Left lung (tissue), 10 donors: Measurements from ENCODE around the gene UACA. TPM values are rescaled to one million over a fixed set of nuclear protein-coding genes. Genes with fewer than 3 reads are reported as not detected.
A peak's percentile ranks its signal among the peaks of the same experiment; 100 is the strongest.

ENCODE experiments used
- ATAC-seq: fragments of 200-7000 bp; cut with Tn5 transposase; one replicate; pipeline ENCODE4 v1.9.1; 2020; ENCODE audit warnings: moderate library complexity
- DNase-seq, 4 donors: peaks; one replicate each; pipeline ENCODE4 v3.0.0-alpha.2; 2013 to 2020
- H3K27ac ChIP-seq, 2 donors: fragments of 200-600 bp; sonication (generic) in 1 of 2; one replicate each; pipeline versions ENCODE4 v1.5.0 to v1.8.0; 2020 to 2021
- H3K27me3 ChIP-seq, 2 donors: fragments of 200-600 bp; sonication (generic) in 1 of 2; one replicate each; pipeline versions ENCODE4 v1.5.0 to v1.8.0; 2020 to 2021
- H3K36me3 ChIP-seq, 2 donors: fragments of 200-600 bp; sonication (generic) in 1 of 2; one replicate each; pipeline versions ENCODE4 v1.5.0 to v1.8.0; 2020 to 2021
- H3K4me1 ChIP-seq, 2 donors: fragments of 200-600 bp; one replicate each; pipeline ENCODE4 v1.8.0; 2021
- H3K4me3 ChIP-seq, 2 donors: fragments of 200-600 bp; sonication (generic) in 1 of 2; one replicate each; pipeline versions ENCODE4 v1.5.0 to v1.8.0; 2020 to 2021; ENCODE audit warnings: mild to moderate bottlenecking in 1 of 2
- H3K9me3 ChIP-seq, 2 donors: fragments of 200-600 bp; sonication (generic) in 1 of 2; one replicate each; pipeline versions ENCODE4 v1.5.0 to v1.8.0; 2020 to 2021
- CTCF ChIP-seq, 2 donors: fragments of 200-600 bp; sonication (generic) in 1 of 2; IDR thresholded peaks; one replicate each; pipeline versions ENCODE4 v1.5.0 to v1.8.0; 2021; ENCODE audit warnings: antibody characterized with exemption in 2 of 2
- intact Hi-C, 2 donors: fragments of 100-400 bp; cut with DNase I; formaldehyde crosslinking; loops; one replicate each; pipeline versions ENCODE4 v1.11.2 to v1.14.2; 2022
- polyA plus RNA-seq, 6 donors: library from polyadenylated mRNA; unstranded; fragments of 120-200 nt; gene quantifications; one replicate each; pipeline ENCODE4 v1.2.1, GENCODE V29; 2013; ENCODE audit not compliant: insufficient read length in 6 of 6
- total RNA-seq, 2 donors: library from RNA; stranded (reverse); fragmentation: NEBNext Ultra II Directional; extraction: Animal tissue kit (Norgen Biotek cat#: 25700); gene quantifications; one replicate each; pipeline ENCODE4 v1.2.1, GENCODE V29; 2021
- donor health status: DM: no; HTN: yes; CAD: no.
- donor health status: DM: no; HTN: no; CAD: no.

UACA gene
- total and polyA plus RNA-seq, 8 donors, result 43.2 to 133 (median 121) TPM

DNA sequence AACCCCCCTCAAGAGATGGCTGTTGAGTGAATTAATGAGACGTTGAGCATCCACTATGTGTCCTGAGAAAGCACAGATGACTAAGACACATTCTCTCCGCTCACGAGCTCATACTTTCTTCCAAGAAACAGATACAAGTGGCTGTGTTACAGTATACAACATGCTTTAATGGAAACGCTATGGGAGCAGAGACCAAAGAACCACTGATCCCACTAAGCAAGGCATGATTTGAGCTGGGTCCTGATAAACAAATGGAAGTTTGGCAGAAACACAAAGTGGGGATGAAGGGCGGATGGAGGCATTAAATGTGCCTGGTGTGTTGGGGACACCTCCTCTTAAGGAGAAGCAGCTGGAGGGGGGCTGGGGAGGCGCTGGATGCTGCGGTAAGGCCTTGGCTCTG, 129.4 kb downstream of the UACA start:
- H3K9me3 ChIP-seq, result no peaks in the 10 kb centered on the region
- ATAC-seq (no peak), DNase-seq (no peak)
- H3K4me1 ChIP-seq, result peaks cover 0 to 5% of the 10 kb centered on the region in 2 donors
- no peak for TF ChIP-seq CTCF (IDR thresholded peaks at IDR 0.05)
- no peaks in the 10 kb centered on the region for H3K36me3 ChIP-seq
- no peaks in the 10 kb centered on the region for H3K27me3 ChIP-seq
- H3K27ac ChIP-seq, result no peak overlapping the region
- H3K4me3 ChIP-seq, result no peak overlapping the region
- intact Hi-C loops, result no loop called here

DNA sequence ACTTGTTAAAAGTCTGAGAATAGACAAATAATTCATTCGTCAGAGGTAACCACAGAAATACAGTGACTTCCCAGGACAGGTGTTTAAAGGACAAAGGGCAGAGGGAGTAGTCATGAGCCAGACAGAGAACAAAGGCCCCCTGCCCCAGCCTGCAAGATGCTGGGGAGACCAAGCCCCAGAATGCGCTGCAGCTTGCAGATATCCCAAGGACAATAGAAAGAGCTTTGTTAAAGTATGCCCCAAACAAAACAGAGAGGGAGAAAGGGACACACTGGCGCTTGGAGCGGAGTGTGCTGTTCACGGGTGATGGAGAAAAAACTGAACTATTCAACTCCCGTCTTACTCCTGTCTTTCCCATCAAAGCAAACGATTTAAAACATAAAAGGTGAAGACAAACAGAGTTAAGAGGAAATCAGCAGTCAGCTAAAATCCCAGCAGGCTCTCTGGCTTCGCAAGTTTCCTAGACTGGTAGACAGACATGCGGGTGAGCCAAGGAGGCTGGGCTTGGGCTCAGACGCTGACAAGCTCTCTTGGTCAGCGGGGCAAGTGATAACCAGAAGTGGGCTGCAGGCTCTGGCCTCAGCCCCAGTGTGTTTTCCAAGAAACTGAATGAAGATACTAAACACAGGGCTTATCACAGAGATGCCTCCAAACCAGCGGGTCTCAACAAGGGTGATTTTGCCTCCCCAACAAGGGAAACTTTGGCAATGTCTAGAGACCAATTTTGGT, 130.1 kb downstream of the UACA start:
- Histone ChIP-seq H3K4me3 (no peak overlapping the region), H3K36me3 (no peaks in the 10 kb centered on the region), H3K4me1 (peaks cover 0 to 5% of the 10 kb centered on the region in 2 donors), H3K27me3 (no peaks in the 10 kb centered on the region), H3K27ac (no peak overlapping the region), H3K9me3 (no peaks in the 10 kb centered on the region)
- intact Hi-C loops, result no loop called here
- TF ChIP-seq CTCF (IDR thresholded peaks at IDR 0.05), result no peak
- ATAC-seq (no peak), DNase-seq (peak in 1 of 4 donors; percentile 22)

DNA sequence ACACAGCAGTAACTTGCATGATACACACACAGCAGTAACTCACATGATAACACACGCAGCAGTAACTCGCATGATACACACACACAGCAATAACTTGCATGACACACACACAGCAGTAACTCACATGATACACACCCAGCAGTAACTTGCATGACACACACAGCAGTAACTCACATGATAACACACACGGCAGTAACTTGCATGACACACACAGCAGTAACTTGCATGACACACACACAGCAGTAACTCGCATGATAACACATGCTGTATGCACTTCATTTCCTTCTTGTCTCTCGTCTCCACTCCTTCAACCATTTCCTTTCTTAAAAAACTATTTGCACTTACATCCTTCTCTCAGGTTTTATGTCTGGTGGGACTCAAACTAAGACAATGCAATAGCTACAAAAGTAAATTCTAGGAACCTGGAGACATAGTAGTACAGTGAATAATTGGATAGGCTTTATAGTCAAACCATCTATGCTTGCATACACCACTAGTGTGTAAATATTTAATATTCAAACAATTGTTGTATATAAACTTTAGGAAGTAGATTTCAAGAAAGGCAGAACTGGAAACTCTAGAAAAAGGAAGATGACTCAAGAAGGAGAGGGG, 130.8 kb downstream of the UACA start:
- H3K4me3 ChIP-seq, result no peak overlapping the region
- no peak for DNase-seq
- H3K27ac ChIP-seq, result no peak overlapping the region
- no peak for TF ChIP-seq CTCF (IDR thresholded peaks at IDR 0.05)
- H3K27me3 ChIP-seq, result no peaks in the 10 kb centered on the region
- ATAC-seq, result no peak
- H3K4me1 ChIP-seq, result peaks cover 0 to 5% of the 10 kb centered on the region in 2 donors
- H3K36me3 ChIP-seq, result no peaks in the 10 kb centered on the region
- no peaks in the 10 kb centered on the region for H3K9me3 ChIP-seq
- intact Hi-C loops, result no loop called here

DNA sequence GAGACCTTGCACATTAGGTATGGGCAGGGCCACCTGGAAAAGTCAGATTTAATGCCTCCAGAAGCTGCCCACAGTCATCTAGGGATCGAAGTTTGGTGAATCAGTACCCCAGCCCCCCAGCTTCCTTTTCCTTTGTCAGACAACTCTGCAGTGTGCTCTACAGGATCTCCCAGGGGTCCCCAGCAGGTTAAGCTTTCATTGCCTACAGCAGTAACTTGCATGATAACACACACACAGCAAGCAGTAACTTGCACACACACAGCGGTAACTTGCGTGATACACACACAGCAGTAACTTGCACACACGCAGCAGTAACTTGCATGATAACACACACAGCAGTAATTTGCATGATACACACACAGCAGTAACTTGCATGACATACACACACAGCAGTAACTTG, 131.3 kb downstream of the UACA start:
- intact Hi-C loops, result no loop called here
- DNase-seq (no peak), ATAC-seq (no peak)
- no peak overlapping the region for H3K27ac ChIP-seq
- no peaks in the 10 kb centered on the region for H3K36me3 ChIP-seq
- no peak overlapping the region for H3K4me3 ChIP-seq
- TF ChIP-seq CTCF (IDR thresholded peaks at IDR 0.05), result no peak
- peaks cover 0 to 5% of the 10 kb centered on the region in 2 donors for H3K4me1 ChIP-seq
- no peaks in the 10 kb centered on the region for H3K27me3 ChIP-seq
- no peaks in the 10 kb centered on the region for H3K9me3 ChIP-seq

DNA sequence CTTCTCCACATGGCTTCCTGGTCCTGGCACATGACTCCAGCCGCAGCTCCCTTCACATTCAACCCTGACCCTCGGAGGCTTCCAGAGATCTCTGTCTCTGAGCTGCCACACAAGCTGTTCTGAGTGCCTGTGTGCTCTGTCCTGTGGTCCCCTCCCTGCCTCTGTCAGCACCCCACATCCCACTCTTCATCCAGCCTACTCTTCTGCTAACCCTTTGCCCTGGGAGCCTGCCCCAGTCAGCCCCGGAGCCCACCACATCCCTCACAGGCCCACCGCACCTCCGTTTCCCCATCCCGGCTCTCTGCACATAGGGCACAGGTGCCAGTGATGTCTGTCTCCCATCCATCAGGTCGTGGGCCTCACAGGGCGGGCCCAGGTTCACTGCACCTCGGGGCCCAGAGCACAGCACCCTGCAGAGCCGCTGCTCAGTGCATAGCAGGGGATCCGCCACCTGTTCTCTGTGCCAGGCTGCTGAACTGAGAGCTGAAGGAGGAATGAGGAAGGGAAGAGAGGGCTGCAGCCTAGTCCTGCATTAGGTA, 133.6 kb downstream of the UACA start:
- no peak for ATAC-seq

More for the DNA sequence above, 133.6 kb downstream of the UACA start:
- Histone ChIP-seq H3K27me3 (no peaks in the 10 kb centered on the region), H3K9me3 (no peaks in the 10 kb centered on the region), H3K4me1 (peaks cover 0 to 5% of the 10 kb centered on the region in 2 donors), H3K36me3 (no peaks in the 10 kb centered on the region), H3K4me3 (no peak overlapping the region), H3K27ac (no peak overlapping the region)
- intact Hi-C loops, result no loop called here
- no peak for TF ChIP-seq CTCF (IDR thresholded peaks at IDR 0.05)
- DNase-seq, result no peak
